ENCODE results near the gene RANGAP1.

The RANGAP1 gene

GRCh38 chr22:41204066-41204465 is 81.9 kb downstream of the RANGAP1 start:
- in situ Hi-C loops (cut with MboI; ENCODE audit: low sequenced_read_pairs), result no loop called here

GRCh38 chr22:41203118-41203517 is 82.9 kb downstream of the RANGAP1 start:
- in situ Hi-C loops (cut with MboI; ENCODE audit: low sequenced_read_pairs), result no loop called here

- in situ Hi-C loops (cut with MboI; ENCODE audit: low sequenced_read_pairs), result no loop called here
These were observed 84.8 kb downstream of the RANGAP1 start for GRCh38 chr22:41201141-41201540.

GRCh38 chr22:41198027-41198580 is 87.9 kb downstream of the RANGAP1 start:
- in situ Hi-C loops (cut with MboI; ENCODE audit: low sequenced_read_pairs), result no loop called here

GRCh38 chr22:41197038-41197972 is 88.7 kb downstream of the RANGAP1 start:
- in situ Hi-C loops (cut with MboI; ENCODE audit: low sequenced_read_pairs), result no loop called here
